Measurements from ENCODE around the gene MS4A4A.

Gene MS4A4A

GRCh38 chr11:60334005-60334620 is 53.6 kb downstream of the MS4A4A start:
- TF ChIP-seq CTCF (IDR thresholded peaks at IDR 0.05; ENCODE audit: low read depth, low read length): peak; percentile 85

GRCh38 chr11:60336767-60337391 is 56.4 kb downstream of the MS4A4A start:
- H3K4me3 ChIP-seq (replicated peaks in 1 of 2; ENCODE audit: low read depth in 2 of 2, low read length in 2 of 2): no peak overlapping the region
- TF ChIP-seq CTCF (IDR thresholded peaks at IDR 0.05; ENCODE audit: low read depth, low read length): no peak
- no peak for DNase-seq (ENCODE audit: low read depth in 2 of 2)

More at GRCh38 chr11:60334005-60334620, 53.6 kb downstream of the MS4A4A start:
- H3K4me3 ChIP-seq (replicated peaks in 1 of 2; ENCODE audit: low read depth in 2 of 2, low read length in 2 of 2): no peak overlapping the region
- DNase-seq (ENCODE audit: low read depth in 2 of 2): peak; percentile 45 to 68

- H3K4me3 ChIP-seq (replicated peaks in 1 of 2; ENCODE audit: low read depth in 2 of 2, low read length in 2 of 2): no peak overlapping the region
- TF ChIP-seq CTCF (IDR thresholded peaks at IDR 0.05; ENCODE audit: low read depth, low read length): no peak
- DNase-seq (ENCODE audit: low read depth in 2 of 2): no peak
Observed at GRCh38 chr11:60338053-60338452, 57.6 kb downstream of the MS4A4A start.

GRCh38 chr11:60339356-60339755 is 58.9 kb downstream of the MS4A4A start:
- no peak for TF ChIP-seq CTCF (IDR thresholded peaks at IDR 0.05; ENCODE audit: low read depth, low read length)
- no peak for DNase-seq (ENCODE audit: low read depth in 2 of 2)
- H3K4me3 ChIP-seq (replicated peaks in 1 of 2; ENCODE audit: low read depth in 2 of 2, low read length in 2 of 2): no peak overlapping the region

GRCh38 chr11:60343094-60343704 is 62.7 kb downstream of the MS4A4A start:
- DNase-seq (ENCODE audit: low read depth in 2 of 2): peak in 1 of 2 donors; percentile 16
- no peak overlapping the region for H3K4me3 ChIP-seq (replicated peaks in 1 of 2; ENCODE audit: low read depth in 2 of 2, low read length in 2 of 2)
- TF ChIP-seq CTCF (IDR thresholded peaks at IDR 0.05; ENCODE audit: low read depth, low read length): peak; percentile 48

- DNase-seq (ENCODE audit: low read depth in 2 of 2): no peak
- H3K4me3 ChIP-seq (replicated peaks in 1 of 2; ENCODE audit: low read depth in 2 of 2, low read length in 2 of 2): no peak overlapping the region
- TF ChIP-seq CTCF (IDR thresholded peaks at IDR 0.05; ENCODE audit: low read depth, low read length): no peak
Observed at GRCh38 chr11:60344146-60344545, 63.7 kb downstream of the MS4A4A start.
